Heart left ventricle (tissue), 13 donors: ENCODE results near the gene FRRS1.

Experiments used
- POLR2A ChIP-seq, 2 donors: fragments of 450-650 bp; IDR thresholded peaks; one replicate each; pipeline ENCODE4 v1.6.1; 2017; ENCODE audit warnings: antibody characterized with exemption in 2 of 2, mild to moderate bottlenecking in 2 of 2, moderate library complexity in 2 of 2
- TF ChIP-seq, protein P1 (sequence below), 12 donors: fragments of 200-600 bp; sonication (generic) in 4 of 12; IDR thresholded peaks; one replicate each; pipeline versions ENCODE4 v1.5.0 to v1.8.0; 2018 to 2022; ENCODE audit warnings: antibody characterized with exemption in 12 of 12, mild to moderate bottlenecking in 5 of 12
- donor health status: ischemic (EF 13 %, LVEDD 7.1; RV severe dilation, severe dysfunction).
- donor health status: DM: no; HTN: yes; CAD: no.
- donor health status: DM: no; HTN: no; CAD: no.
- donor health status: ischemic (EF 25% LVEDD 6.9; RV normal size, moderate dysfunction).
- donor health status: ischemic (EF 25% LVEDD 5.7; RV mildly dilated, moderate dysfunction).
- donor health status: ischemic (EF 35%, LVEDD 5.7; RV mildly dilated, moderate dysfunction).
- donor health status: nonischemic (EF 11% LVEDD 7.7; RV severe dilation, severe dysfunction).
- donor health status: DM: yes; HTN: yes; CAD: no.
- donor health status: PGD.
- donor health status: ischemic (EF 29% LVEDD 5.4; RV normal size, mild dysfunction).
- donor health status: nonischemic (EF 23%, LVEDD 6.1; RV moderate dilation, normal function).

DNA sequence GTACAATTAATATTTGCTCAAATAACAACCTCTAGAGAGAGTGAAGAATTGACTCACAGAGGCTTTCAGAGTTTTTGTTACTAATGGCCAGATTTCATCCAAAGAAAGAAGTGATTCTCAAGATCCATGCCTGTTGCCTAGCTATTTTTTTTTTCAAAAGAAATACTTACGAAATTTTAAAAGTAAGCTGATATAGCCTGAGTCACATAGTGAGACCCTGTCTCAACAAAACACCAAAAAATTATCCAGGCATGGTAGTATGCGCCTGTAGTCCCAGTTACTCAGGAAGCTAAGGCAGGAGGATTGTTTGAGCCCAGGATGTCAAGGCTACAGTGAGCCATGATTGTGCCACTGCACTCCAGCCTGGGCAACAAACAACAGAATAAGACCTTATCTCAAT lies 105.9 kb downstream of the FRRS1 start:
- TF ChIP-seq, protein P1, sequence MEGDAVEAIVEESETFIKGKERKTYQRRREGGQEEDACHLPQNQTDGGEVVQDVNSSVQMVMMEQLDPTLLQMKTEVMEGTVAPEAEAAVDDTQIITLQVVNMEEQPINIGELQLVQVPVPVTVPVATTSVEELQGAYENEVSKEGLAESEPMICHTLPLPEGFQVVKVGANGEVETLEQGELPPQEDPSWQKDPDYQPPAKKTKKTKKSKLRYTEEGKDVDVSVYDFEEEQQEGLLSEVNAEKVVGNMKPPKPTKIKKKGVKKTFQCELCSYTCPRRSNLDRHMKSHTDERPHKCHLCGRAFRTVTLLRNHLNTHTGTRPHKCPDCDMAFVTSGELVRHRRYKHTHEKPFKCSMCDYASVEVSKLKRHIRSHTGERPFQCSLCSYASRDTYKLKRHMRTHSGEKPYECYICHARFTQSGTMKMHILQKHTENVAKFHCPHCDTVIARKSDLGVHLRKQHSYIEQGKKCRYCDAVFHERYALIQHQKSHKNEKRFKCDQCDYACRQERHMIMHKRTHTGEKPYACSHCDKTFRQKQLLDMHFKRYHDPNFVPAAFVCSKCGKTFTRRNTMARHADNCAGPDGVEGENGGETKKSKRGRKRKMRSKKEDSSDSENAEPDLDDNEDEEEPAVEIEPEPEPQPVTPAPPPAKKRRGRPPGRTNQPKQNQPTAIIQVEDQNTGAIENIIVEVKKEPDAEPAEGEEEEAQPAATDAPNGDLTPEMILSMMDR (IDR thresholded peaks at IDR 0.05), result no peak
- TF ChIP-seq POLR2A (IDR thresholded peaks at IDR 0.05), result no peak
